Naive B cell (primary cell): ENCODE data around the gene BDH1. TPM values are rescaled to one million over a fixed set of nuclear protein-coding genes. Genes with fewer than 3 reads are reported as not detected.

Experiments used
- ATAC-seq, 2 donors: fragments of 150-1000 bp; cut with Tn5 transposase; 2 replicates each; pipeline ENCODE4 v1.10.0; 2021; ENCODE audit warnings: low read depth in 2 of 2, mild to moderate bottlenecking in 2 of 2, moderate library complexity in 2 of 2
- DNase-seq: peaks from one replicate; pipeline ENCODE4 v3.0.0; 2022
- H3K27ac Mint-ChIP-seq, 6 donors: one replicate each; pipeline ENCODE4 v1.8.0; 2020 to 2022; ENCODE audit warnings: mild to moderate bottlenecking in 6 of 6, mixed read lengths in 6 of 6, moderate library complexity in 5 of 6, inconsistent platforms in 2 of 6
- H3K27me3 Mint-ChIP-seq, 3 donors: one replicate each; pipeline ENCODE4 v1.8.0; 2021 to 2022; ENCODE audit warnings: mixed read lengths in 3 of 3, mild to moderate bottlenecking in 1 of 3
- H3K36me3 Mint-ChIP-seq, 2 donors: one replicate each; pipeline ENCODE4 v1.8.0; 2020 to 2022; ENCODE audit warnings: mixed read lengths in 2 of 2, inconsistent platforms in 1 of 2, mild to moderate bottlenecking in 1 of 2
- H3K4me1 Mint-ChIP-seq, 3 donors: one replicate each; pipeline ENCODE4 v1.8.0; 2020 to 2022; ENCODE audit warnings: mixed read lengths in 3 of 3, inconsistent platforms in 1 of 3, mild to moderate bottlenecking in 1 of 3, moderate library complexity in 1 of 3
- H3K4me3 Mint-ChIP-seq, 8 donors: one replicate each; pipeline ENCODE4 v1.8.0; 2020 to 2022; ENCODE audit warnings: mild to moderate bottlenecking in 8 of 8, mixed read lengths in 8 of 8, moderate library complexity in 8 of 8, inconsistent platforms in 2 of 8
- H3K9me3 Mint-ChIP-seq, 7 donors: one replicate each; pipeline ENCODE4 v1.8.0; 2020 to 2022; ENCODE audit warnings: mixed read lengths in 7 of 7, mild to moderate bottlenecking in 5 of 7, inconsistent platforms in 2 of 7, moderate library complexity in 1 of 7
- polyA plus RNA-seq, 6 donors: library from polyadenylated mRNA; unstranded; fragments of 300-500 nt; fragmentation: Illumina TruSeq; gene quantifications; one replicate each; pipeline ENCODE4 v1.2.3, GENCODE V29; 2021; ENCODE audit warnings: low read depth in 6 of 6

Gene BDH1
- polyA plus RNA-seq, 6 donors from 2014 or later, result 13.9 to 25.1 (median 20.3) TPM

DNA sequence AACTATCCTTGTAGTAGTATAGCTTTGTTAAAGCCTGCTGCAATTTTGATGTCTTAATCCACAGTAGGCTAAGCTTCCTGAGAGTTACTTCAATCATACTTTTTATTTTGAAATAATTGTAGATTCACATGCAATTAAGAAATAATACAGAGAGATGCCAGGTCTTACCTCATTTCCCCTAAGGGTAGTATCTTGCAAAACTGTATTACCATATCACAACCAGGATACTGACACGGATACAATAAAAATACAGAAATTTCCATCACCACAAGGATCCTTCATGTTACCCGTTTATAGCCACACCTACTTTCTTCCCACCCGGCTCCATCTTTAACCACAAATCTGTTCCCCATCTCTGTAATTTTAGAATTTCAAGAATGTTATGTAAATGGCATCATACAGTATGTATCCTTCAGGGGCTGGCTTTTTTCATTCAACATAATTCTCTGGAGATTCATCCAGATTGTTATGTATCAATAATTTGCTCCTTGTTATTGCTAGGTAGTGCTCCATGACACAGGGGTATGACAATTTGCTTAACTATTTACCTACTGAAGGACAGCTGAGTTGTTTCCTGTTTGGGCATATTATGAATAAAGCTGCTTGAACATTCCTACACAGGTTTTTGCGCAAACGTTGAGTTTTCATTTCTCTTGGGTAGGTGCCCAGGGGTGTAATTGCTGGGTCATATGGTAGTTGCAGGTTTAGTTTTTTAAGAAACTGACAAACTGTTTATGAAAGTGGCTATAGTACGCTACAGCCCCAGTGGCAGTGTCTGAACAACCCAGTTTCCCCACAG, 21.6 kb downstream of the BDH1 start:
- H3K4me3 Mint-ChIP-seq, result no peak overlapping the region
- H3K36me3 Mint-ChIP-seq, result peaks cover 9 to 18% of the 10 kb centered on the region in 2 donors
- no peaks in the 10 kb centered on the region for H3K9me3 Mint-ChIP-seq
- no peak for DNase-seq
- peaks cover 0 to 3% (median 0%) of the 10 kb centered on the region in 3 donors for H3K4me1 Mint-ChIP-seq
- H3K27me3 Mint-ChIP-seq, result no peaks in the 10 kb centered on the region
- no peak for ATAC-seq
- peak overlapping the region in 1 of 6 donors; percentile 3 for H3K27ac Mint-ChIP-seq

DNA sequence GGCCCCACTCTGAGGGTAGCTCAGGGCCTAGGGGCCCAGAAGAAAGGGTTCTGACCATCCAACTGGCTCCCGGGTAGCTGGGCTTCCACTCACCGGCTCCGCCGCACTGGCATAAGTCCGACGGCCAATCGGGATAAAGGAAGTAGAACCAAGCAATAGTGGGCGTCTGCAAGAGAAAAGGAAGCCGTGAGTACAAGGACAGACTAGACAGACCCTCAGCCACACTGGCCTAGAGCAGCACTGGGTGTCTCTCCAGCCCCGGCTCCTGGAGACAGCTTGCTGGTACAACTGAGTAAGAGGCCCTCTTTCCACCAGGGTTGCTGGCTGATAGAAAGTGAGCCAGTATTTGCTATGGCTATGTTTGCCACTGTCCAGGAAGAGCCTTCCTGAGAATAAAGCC, 22.4 kb downstream of the BDH1 start:
- Mint-ChIP-seq H3K4me1 (peaks cover 0 to 3% (median 0%) of the 10 kb centered on the region in 3 donors), H3K4me3 (no peak overlapping the region), H3K27ac (peak overlapping the region in 1 of 6 donors; percentile 37), H3K9me3 (no peaks in the 10 kb centered on the region), H3K36me3 (peaks cover 9 to 18% of the 10 kb centered on the region in 2 donors), H3K27me3 (no peaks in the 10 kb centered on the region)
- ATAC-seq, result no peak
- no peak for DNase-seq

DNA sequence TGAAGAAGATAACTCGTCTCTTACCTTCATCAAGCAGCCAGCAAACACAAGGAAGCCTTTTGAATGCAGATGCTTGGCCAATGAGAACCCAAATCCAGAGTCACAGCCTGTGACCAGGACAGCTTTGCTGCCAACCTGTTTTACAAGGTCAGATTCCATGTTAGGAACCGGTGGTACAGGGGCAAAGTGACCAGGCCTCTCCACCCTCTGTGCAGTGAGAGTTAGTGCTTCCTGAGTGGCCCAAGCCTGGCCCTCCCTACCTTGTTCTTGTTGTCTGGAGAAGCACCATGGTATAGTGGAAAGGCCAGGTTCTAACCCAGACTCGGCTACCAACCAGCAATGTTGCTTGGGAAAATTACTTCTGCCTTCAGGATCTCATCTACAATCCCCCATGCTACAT, 23.4 kb downstream of the BDH1 start:
- Mint-ChIP-seq H3K27ac (no peak overlapping the region), H3K4me3 (no peak overlapping the region), H3K27me3 (no peaks in the 10 kb centered on the region), H3K36me3 (peaks cover 18 to 23% of the 10 kb centered on the region in 2 donors), H3K4me1 (peaks cover 0 to 3% (median 0%) of the 10 kb centered on the region in 3 donors), H3K9me3 (no peaks in the 10 kb centered on the region)
- DNase-seq (no peak), ATAC-seq (no peak)

DNA sequence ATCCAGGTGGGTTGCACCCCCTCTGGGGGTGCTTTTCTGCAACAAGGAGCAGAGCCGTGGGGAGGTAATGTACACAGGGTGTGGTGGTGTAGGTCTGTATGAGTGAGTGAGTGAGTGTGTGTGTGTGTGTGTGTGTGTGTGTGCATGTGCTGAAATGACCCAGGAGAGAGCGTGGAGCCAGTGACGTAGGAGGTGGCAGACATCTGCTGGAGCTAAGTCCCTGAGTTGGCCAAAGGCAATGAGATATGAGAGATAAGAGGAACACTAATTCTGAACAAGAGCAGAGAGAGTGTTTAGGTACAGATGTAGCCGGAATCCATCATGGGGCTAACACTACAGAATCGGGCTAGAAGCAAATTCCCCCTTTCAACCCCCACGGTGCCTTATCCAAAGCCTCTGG, 27.6 kb downstream of the BDH1 start:
- H3K4me3 Mint-ChIP-seq, result no peak overlapping the region
- ATAC-seq (no peak), DNase-seq (no peak)
- H3K4me1 Mint-ChIP-seq, result peaks cover 0 to 3% (median 0%) of the 10 kb centered on the region in 3 donors
- H3K27ac Mint-ChIP-seq, result no peak overlapping the region
- H3K9me3 Mint-ChIP-seq, result peaks cover 0 to 1% (median 0%) of the 10 kb centered on the region in 7 donors
- H3K36me3 Mint-ChIP-seq, result peaks cover 28% of the 10 kb centered on the region in 2 donors
- no peaks in the 10 kb centered on the region for H3K27me3 Mint-ChIP-seq

DNA sequence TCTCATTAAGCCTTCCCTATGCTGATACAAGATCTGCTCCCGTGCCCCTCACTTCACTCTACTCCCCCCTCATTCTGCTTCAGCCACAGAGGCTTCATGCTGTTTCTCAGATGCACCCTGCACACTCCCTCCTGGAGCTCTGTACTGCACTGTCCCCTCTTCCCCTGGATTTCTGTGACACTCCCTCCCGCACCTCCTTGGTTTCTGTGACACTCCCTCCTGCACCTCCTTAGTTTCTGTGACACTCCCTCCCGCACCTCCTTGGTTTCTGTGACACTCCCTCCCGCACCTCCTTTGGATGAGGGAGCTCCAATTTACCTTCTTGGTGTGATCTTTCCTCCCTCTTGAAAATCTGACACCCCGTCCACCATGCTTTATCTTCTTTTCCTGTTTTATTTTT, 28.2 kb downstream of the BDH1 start:
- Mint-ChIP-seq H3K27ac (no peak overlapping the region), H3K36me3 (peaks cover 28 to 29% of the 10 kb centered on the region in 2 donors), H3K9me3 (peaks cover 0 to 1% (median 0%) of the 10 kb centered on the region in 7 donors), H3K4me1 (peaks cover 0 to 3% (median 0%) of the 10 kb centered on the region in 3 donors), H3K27me3 (no peaks in the 10 kb centered on the region), H3K4me3 (no peak overlapping the region)
- ATAC-seq (no peak), DNase-seq (no peak)

DNA sequence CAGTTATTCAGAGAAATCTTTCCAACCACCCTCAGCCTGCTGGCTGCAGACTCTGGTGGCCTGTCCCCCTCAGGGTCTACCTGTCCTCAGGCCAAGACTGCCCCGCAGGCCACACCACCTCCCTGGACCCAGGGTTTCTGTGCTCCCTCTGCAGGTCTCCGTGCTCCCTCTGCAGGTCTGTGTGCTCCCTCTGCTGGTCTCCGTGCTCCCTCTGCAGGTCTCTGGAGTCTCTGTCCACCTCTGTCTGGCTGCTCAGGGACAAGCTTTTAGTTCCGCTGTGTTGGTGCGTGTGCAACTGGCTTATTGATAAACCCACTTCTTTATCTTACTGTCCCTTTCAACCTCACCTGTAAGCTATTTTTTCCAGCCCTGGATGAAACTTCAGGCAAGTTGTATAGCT, 30.1 kb downstream of the BDH1 start:
- DNase-seq (no peak), ATAC-seq (no peak)
- Mint-ChIP-seq H3K27me3 (no peaks in the 10 kb centered on the region), H3K4me1 (peaks cover 0 to 7% (median 4%) of the 10 kb centered on the region in 3 donors), H3K9me3 (peaks cover 0 to 1% (median 0%) of the 10 kb centered on the region in 7 donors), H3K4me3 (no peak overlapping the region), H3K36me3 (peaks cover 19 to 33% of the 10 kb centered on the region in 2 donors), H3K27ac (no peak overlapping the region)

DNA sequence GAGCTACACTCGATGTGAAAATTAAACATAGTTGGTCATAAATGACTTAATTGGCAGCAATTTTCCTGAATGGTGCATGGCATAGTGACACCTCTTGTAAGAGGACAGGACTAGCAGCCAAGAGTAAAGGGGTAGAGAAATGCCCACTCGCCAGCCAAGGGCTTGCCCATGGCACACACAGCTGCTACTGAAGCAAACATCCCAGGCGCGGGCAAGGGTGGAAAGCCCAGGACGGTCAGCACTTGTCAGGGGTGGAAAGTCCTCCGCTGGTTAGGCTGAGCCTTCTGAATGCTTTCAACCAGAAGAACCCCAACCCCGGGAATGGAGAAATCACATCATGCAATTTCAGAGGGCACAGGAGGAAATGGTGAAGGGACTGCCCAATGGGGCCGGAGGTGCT, 31.6 kb downstream of the BDH1 start:
- Mint-ChIP-seq H3K27ac (peak overlapping the region in 1 of 6 donors; percentile 2), H3K4me1 (peaks cover 2 to 8% (median 5%) of the 10 kb centered on the region in 3 donors), H3K36me3 (peaks cover 16 to 36% of the 10 kb centered on the region in 2 donors), H3K9me3 (peaks cover 0 to 2% (median under 1%) of the 10 kb centered on the region in 7 donors), H3K27me3 (no peaks in the 10 kb centered on the region), H3K4me3 (no peak overlapping the region)
- ATAC-seq (no peak), DNase-seq (no peak)

DNA sequence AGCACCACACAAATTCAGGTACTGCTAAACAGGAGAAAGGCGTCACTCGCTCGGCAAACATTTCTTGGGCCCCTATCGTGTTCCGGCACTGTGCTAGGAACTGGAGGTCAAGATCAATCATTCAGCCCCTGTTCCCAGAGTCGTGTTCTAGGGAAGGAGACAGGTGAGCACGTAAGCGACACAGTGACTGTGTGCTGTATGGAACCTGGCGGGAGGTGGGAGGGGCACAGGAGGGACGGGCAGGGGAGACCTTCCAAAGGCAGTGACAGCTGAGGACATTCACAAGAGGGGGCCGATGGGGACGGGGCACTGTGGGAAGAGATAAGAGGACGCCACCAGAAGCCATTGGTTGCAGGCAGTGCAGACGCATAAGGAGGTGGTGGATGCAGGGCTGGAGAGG, 32.2 kb downstream of the BDH1 start:
- no peak for DNase-seq
- Mint-ChIP-seq H3K4me1 (peaks cover 6 to 11% (median 9%) of the 10 kb centered on the region in 3 donors), H3K27ac (no peak overlapping the region), H3K9me3 (peaks cover 0 to 5% (median 4%) of the 10 kb centered on the region in 7 donors), H3K36me3 (peaks cover 16 to 41% of the 10 kb centered on the region in 2 donors), H3K27me3 (no peaks in the 10 kb centered on the region), H3K4me3 (no peak overlapping the region)
- no peak for ATAC-seq

DNA sequence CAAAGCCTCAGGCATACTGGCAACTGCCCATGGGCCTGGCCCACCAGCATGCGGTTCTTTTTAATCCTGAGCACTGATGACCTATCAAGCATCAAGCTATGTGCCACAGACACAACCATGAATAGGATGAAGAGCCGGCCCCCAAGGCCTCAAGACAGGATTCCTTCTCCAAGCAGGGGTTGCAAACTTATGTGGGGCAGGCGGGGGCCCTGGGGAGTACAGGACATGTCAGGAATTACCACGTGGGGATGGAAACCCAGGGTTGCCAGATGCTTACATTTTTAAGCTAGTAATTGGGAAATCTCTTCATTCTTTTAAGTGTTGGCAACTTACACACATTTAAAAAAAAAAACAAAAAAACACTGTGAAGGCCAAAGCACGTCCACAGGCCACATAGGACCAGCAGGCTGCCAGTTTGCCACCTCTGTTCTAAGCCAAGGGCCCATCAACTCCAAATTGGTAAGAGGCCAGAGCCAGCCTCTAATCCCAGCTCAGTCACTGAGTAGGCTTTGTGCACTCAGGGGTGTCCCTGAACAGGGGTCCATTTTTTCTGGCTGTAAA, 32.8 kb downstream of the BDH1 start:
- Mint-ChIP-seq H3K4me1 (peaks cover 6 to 11% (median 9%) of the 10 kb centered on the region in 3 donors), H3K9me3 (peaks cover 0 to 5% (median 4%) of the 10 kb centered on the region in 7 donors), H3K4me3 (no peak overlapping the region), H3K27ac (no peak overlapping the region), H3K27me3 (no peaks in the 10 kb centered on the region), H3K36me3 (peaks cover 14 to 38% of the 10 kb centered on the region in 2 donors)
- DNase-seq (no peak), ATAC-seq (no peak)

DNA sequence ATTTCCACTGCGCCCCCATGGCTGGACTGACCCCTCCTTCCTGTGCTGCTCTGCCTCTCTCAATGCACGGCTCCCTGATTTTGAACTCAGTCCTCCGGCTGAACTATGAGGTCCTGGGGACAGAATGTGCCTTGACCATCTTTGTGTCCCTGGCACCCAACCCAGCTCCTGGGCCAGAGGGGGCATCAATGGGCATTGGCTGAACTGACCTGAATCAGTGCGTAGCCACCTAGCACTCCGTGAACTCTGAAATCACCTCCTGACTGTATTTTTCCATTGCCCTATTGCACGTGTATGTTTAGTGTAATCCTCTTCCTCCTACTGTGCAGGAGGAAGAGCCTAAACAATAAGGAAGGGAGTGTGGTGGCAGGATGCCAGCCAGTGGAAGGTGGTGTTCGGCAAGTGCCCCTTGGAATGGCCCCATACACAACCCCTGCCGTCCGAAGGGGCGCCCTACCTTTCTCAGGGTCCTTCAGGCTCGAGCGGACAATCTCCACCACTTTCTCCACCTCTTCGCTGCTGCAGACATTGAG, 33.5 kb downstream of the BDH1 start:
- no peak for ATAC-seq
- Mint-ChIP-seq H3K4me3 (no peak overlapping the region), H3K9me3 (peaks cover 0 to 5% (median 4%) of the 10 kb centered on the region in 7 donors), H3K27ac (peak overlapping the region in 4 of 6 donors; percentile 1 to 49 (median 12)), H3K36me3 (peaks cover 7 to 31% of the 10 kb centered on the region in 2 donors), H3K27me3 (no peaks in the 10 kb centered on the region), H3K4me1 (peaks cover 6 to 11% (median 9%) of the 10 kb centered on the region in 3 donors)
- DNase-seq, result no peak

DNA sequence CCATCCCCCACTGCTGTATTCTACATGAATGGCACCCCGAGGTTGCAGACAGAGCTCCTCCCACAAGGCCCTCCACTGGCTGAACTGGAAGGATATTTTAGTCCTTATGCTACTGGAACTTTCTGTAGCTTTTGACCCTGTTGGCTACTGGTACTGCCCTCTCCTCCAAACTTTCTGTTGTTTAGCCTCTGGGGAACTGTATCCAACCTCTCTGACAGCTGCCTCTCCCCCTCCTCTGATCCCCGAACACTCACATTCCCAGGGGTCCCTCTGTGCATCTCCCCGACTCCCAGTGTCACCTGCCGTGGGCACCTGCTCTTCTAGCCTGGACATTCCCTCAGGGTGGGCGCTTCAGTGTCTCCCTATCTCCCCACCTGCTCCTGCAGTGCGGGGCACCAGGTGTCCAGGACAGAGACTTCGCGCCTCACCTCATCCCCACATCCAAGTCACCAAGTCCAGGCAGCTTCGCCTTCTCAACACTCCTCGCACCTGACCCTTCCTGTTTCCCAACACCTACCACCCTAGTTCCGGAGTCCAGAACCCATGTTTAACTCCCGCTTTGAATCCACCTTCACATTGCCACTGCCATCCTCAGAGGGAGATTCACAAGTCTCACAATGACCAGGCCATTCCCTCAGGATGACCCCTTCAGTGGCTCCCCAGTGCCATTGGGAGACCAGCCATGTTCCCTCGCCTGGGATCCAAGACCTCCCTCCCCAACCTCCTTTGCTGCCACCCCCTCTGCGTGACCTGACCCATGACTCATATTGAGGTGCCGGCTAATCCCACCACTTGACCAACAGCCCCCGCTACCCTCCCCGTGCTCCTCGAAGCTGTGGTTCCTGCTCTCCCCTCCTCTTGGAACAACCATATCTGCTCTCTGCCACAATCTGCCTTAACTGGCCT, 34.2 kb downstream of the BDH1 start:
- ATAC-seq, result no peak
- H3K9me3 Mint-ChIP-seq, result peaks cover 0 to 5% (median 4%) of the 10 kb centered on the region in 7 donors
- peaks cover 0 to 23% of the 10 kb centered on the region in 2 donors for H3K36me3 Mint-ChIP-seq
- H3K4me3 Mint-ChIP-seq, result no peak overlapping the region
- no peak for DNase-seq
- no peaks in the 10 kb centered on the region for H3K27me3 Mint-ChIP-seq
- peaks cover 13 to 18% (median 16%) of the 10 kb centered on the region in 3 donors for H3K4me1 Mint-ChIP-seq
- H3K27ac Mint-ChIP-seq, result peak overlapping the region in 5 of 6 donors; percentile 4 to 83 (median 57)

DNA sequence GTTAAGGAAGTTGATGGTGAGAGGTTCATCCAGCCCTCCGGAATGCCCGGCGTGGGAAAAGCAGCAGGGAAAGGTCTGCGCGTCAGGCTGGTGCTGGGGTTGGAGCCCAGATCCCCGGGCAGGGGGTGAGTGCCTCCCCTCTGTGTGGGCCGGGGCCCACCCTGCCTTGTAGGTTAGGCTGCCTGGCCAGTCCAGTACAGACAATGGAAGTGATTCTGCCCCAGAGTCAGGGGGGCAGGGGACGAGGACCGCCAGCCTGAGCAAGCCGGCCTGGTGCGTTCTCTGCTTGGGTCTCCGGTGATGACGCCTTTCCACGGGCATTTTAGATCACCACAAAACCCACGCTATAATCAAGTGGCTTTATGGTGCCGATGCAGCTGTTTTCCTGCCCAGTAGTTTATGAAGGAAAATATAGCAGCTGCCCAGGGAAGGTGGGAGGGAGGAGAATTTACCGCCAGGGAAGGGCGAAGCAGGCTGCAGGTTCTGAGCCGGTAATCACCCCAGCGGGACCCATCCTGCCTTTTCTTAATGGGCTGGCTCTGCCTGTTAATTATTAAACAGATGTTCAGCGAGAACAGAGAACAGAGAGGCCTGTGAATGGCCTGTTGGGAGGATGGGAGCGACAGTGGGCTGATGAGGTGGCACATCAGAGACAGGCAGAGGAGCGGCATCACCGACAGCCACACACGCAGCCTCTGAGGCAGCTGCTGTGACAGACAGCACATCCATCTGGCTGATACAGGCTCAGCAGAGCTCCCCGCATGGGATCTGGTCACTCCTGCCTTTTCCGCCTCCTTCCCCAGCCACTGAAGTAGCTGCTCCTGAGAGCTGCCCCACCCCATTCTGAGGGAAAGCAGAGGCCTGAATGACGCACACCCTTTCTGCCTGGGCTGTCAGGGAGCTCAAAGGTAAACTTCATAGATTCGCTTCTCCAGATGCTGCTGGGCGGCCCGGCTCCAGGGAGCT, 35.2 kb downstream of the BDH1 start:
- Mint-ChIP-seq H3K27me3 (no peaks in the 10 kb centered on the region), H3K4me3 (no peak overlapping the region), H3K9me3 (peaks cover 0 to 6% (median 5%) of the 10 kb centered on the region in 7 donors), H3K36me3 (peaks cover 0 to 31% of the 10 kb centered on the region in 2 donors), H3K27ac (peak overlapping the region in 2 of 6 donors; percentile 49 to 57), H3K4me1 (peaks cover 15 to 24% (median 23%) of the 10 kb centered on the region in 3 donors)
- ATAC-seq, result no peak
- DNase-seq, result no peak
